Endothelial cell of umbilical vein (primary cell): ENCODE measurements around the gene KIAA1958. TPM values are rescaled to one million over a fixed set of nuclear protein-coding genes. Genes with fewer than 3 reads are reported as not detected.

Experiments used
- BruUV-seq: library from RNA; stranded (reverse); fragments of 400-500 nt; replicated peaks from 2 replicates; lab custom pipeline; 2021; lab: Mats Ljungman, UMichigan
- CTCF ChIA-PET: fragments of 300-600, 350-600 bp; sonication (Branson Sonifier 250); formaldehyde crosslinking; loops from one replicate; lab custom pipeline; 2021; ENCODE audit warnings: antibody characterized with exemption, inconsistent platforms; lab: Charles Lee
- POLR2A ChIA-PET: fragments of 300-600, 350-600 bp; sonication (Branson Sonifier 250); formaldehyde crosslinking; loops from one replicate; lab custom pipeline; 2021; ENCODE audit warnings: antibody characterized with exemption, inconsistent platforms; lab: Charles Lee
- DNase-seq: peaks from one replicate; pipeline ENCODE4 v3.0.0-alpha.2; 2011; ENCODE audit warnings: low read depth, low spot score
- FAIRE-seq: peaks from 2 replicates; lab custom pipeline; 2011; peaks lifted over from hg19 to GRCh38; lab: Jason Lieb, UNC
- H2AFZ ChIP-seq: 2 replicates; pipeline ENCODE4 v1.6.0; 2012; ENCODE audit warnings: low read depth, low read length, control low read depth, inconsistent platforms
- H3K27ac ChIP-seq: 2 replicates; pipeline ENCODE4 v1.5.1; 2011; ENCODE audit warnings: low read depth, mild to moderate bottlenecking, control low read depth, low read length, moderate library complexity; ENCODE audit not compliant: insufficient read depth
- H3K27me3 ChIP-seq, 2 experiments: 2 replicates each; pipeline versions ENCODE4 v1.6.0 to v1.6.1; 2011; ENCODE audit warnings: low read length in 2 of 2, mixed read lengths in 1 of 2; ENCODE audit not compliant: control insufficient read depth in 2 of 2, insufficient read depth in 2 of 2
- H3K36me3 ChIP-seq, 2 experiments: 2 replicates in 1 of 2; 3 replicates in 1 of 2; pipeline ENCODE4 v1.5.1; 2011; ENCODE audit warnings: low read length in 2 of 2, mild to moderate bottlenecking in 1 of 2, moderate library complexity in 1 of 2; ENCODE audit not compliant: control insufficient read depth in 2 of 2, insufficient read depth in 2 of 2; ENCODE audit errors: extremely low read depth in 1 of 2
- H3K4me1 ChIP-seq: 3 replicates; pipeline ENCODE4 v1.5.1; 2011; ENCODE audit warnings: mild to moderate bottlenecking, low read length; ENCODE audit not compliant: control insufficient read depth, insufficient read depth; ENCODE audit errors: extremely low read depth
- H3K4me2 ChIP-seq: 2 replicates; pipeline ENCODE4 v1.6.1; 2011; ENCODE audit warnings: low read length, control low read depth, mixed read lengths; ENCODE audit not compliant: insufficient read depth
- H3K4me3 ChIP-seq, 3 experiments: fragments of 200-600 bp in 1 of 3; sonication (generic), shearing (Covaris generic) in 1 of 3; replicated peaks in 1 of 3; 2 replicates each; pipeline ENCODE4 v1.5.1; 2011 to 2016; ENCODE audit warnings: control low read depth in 3 of 3, low read length in 3 of 3, mild to moderate bottlenecking in 2 of 3, inconsistent platforms in 1 of 3, low read depth in 1 of 3, moderate library complexity in 1 of 3; ENCODE audit not compliant: insufficient read depth in 1 of 3
- H3K79me2 ChIP-seq: 2 replicates; pipeline ENCODE4 v1.6.0; 2012; ENCODE audit warnings: low read length, inconsistent platforms; ENCODE audit not compliant: control insufficient read depth, insufficient read depth
- H3K9ac ChIP-seq: replicated peaks from 2 replicates; pipeline ENCODE3; 2011; ENCODE audit warnings: low read length, control low read depth; ENCODE audit not compliant: insufficient read depth; ENCODE audit errors: extremely low read depth
- H3K9me1 ChIP-seq: replicated peaks from 3 replicates; pipeline ENCODE4 v1.6.0; 2011; ENCODE audit warnings: mild to moderate bottlenecking, low read length; ENCODE audit not compliant: control insufficient read depth, insufficient read depth; ENCODE audit errors: extremely low read depth
- H3K9me3 ChIP-seq: replicated peaks from 2 replicates; pipeline ENCODE4 v1.5.1; 2012; ENCODE audit warnings: low read length, inconsistent platforms; ENCODE audit not compliant: control insufficient read depth, insufficient read depth
- H4K20me1 ChIP-seq: replicated peaks from 2 replicates; pipeline ENCODE3; 2011; ENCODE audit warnings: mild to moderate bottlenecking, low read length; ENCODE audit not compliant: control insufficient read depth, insufficient read depth; ENCODE audit errors: extremely low read depth
- CTCF ChIP-seq, 2 donors: IDR thresholded peaks; 1 replicate in 1 of 2; 2 replicates in 1 of 2; pipeline ENCODE4 v1.5.1; 2011; ENCODE audit warnings: low read length in 2 of 2, mild to moderate bottlenecking in 2 of 2, moderate library complexity in 2 of 2, control low read depth in 1 of 2, inconsistent platforms in 1 of 2, low read depth in 1 of 2; ENCODE audit not compliant: insufficient read depth in 1 of 2; ENCODE audit errors: extremely low read depth in 1 of 2
- EZH2 ChIP-seq: IDR thresholded peaks from 2 replicates; pipeline ENCODE4 v1.6.1; 2012; ENCODE audit warnings: borderline replicate concordance, low read depth, mild to moderate bottlenecking, moderate library complexity, low read length, inconsistent platforms; ENCODE audit not compliant: severe bottlenecking
- FOS ChIP-seq: IDR thresholded peaks from 2 replicates; pipeline ENCODE4 v1.6.1; 2011; ENCODE audit warnings: mild to moderate bottlenecking, low read length, moderate library complexity, borderline replicate concordance; ENCODE audit not compliant: insufficient read depth
- JUN ChIP-seq: IDR thresholded peaks from 2 replicates; pipeline ENCODE4 v1.6.1; 2011; ENCODE audit warnings: borderline replicate concordance, low read depth; ENCODE audit not compliant: insufficient read length, insufficient read depth
- MAX ChIP-seq: IDR thresholded peaks from 2 replicates; pipeline ENCODE4 v1.6.1; 2011; ENCODE audit not compliant: insufficient read depth, insufficient read length
- MYC ChIP-seq: IDR thresholded peaks from one replicate; pipeline ENCODE4 v1.6.1; 2011; ENCODE audit warnings: mild to moderate bottlenecking, low read depth, low read length
- POLR2A ChIP-seq: IDR thresholded peaks from 2 replicates; pipeline ENCODE4 v1.6.1; 2012; ENCODE audit warnings: low read depth, mild to moderate bottlenecking, control low read depth, low read length
- dilution Hi-C: fragments of 300-500 bp; cut with MboI; formaldehyde crosslinking; loops from one replicate; pipeline ENCODE4 v1.15.0; 2019; ENCODE audit warnings: low sequenced_read_pairs; ENCODE audit not compliant: extremely low pct_ligation_motif_present
- intact Hi-C: fragments of 100-400 bp; cut with micrococcal nuclease; formaldehyde crosslinking; loops from one replicate; pipeline ENCODE4 v1.10.0; 2022
- polyA plus RNA-seq, 4 experiments: library from polyadenylated mRNA; depleted of rRNA in 3 of 4; stranded (reverse) in 3 of 4; unstranded in 1 of 4; fragments of >200 nt; gene quantifications; 2 replicates each; pipeline versions ENCODE4 v1.2.1 to v1.2.3, GENCODE V29; 2011 to 2012; ENCODE audit warnings: missing spikeins in 1 of 4
- total RNA-seq: library from RNA; stranded (reverse); gene quantifications from 2 replicates; pipeline ENCODE4 v1.2.3, GENCODE V29; 2021

KIAA1958 gene
- total and polyA plus RNA-seq, 2 donors (not counting 3 experiments of a cell fraction or from before 2014, with no cell fraction given), result 1.7 to 5.0 TPM

- no TSS peak for BruUV-seq
- no peak for TF ChIP-seq FOS
- no peak for TF ChIP-seq MYC
- TF ChIP-seq JUN, result no peak
- no peak for TF ChIP-seq POLR2A
- TF ChIP-seq EZH2, result no peak
- TF ChIP-seq MAX, result no peak
- no peak for TF ChIP-seq CTCF (IDR thresholded peaks at IDR 0.05; ENCODE audit: extremely low read depth in 1 of 2, insufficient read depth in 1 of 2, low read depth in 1 of 2, low read length in 2 of 2)
- DNase-seq, result no peak
- Histone ChIP-seq H3K27me3 (no peaks in the 10 kb centered on the region), H3K4me3 (no peak overlapping the region), H3K79me2 (no peaks in the 10 kb centered on the region), H3K4me1 (no peaks in the 10 kb centered on the region), H3K9me1 (no peaks in the 10 kb centered on the region), H3K9ac (no peak overlapping the region), H3K36me3 (no peaks in the 10 kb centered on the region), H3K4me2 (no peak overlapping the region), H3K27ac (no peak overlapping the region), H2AFZ (no peak overlapping the region), H3K9me3 (no peaks in the 10 kb centered on the region), H4K20me1 (no peaks in the 10 kb centered on the region)
- dilution Hi-C loops, result no loop called here
- CTCF ChIA-PET, result interaction anchor here (3.1 kb wide), 1 partner anchor 220 kb away, joined by 12 read pairs; no protein-coding TSS in a partner anchor
- no peak for FAIRE-seq
- intact Hi-C loops, result no loop called here
- POLR2A ChIA-PET, result no interaction called here
Measured at GRCh38 chr9:112663681-112664080, 177.1 kb downstream of the KIAA1958 start.
